Epithelial cell of esophagus (primary cell): ENCODE results near the gene FAM83C.

Source experiments
- DNase-seq: peaks from one replicate; pipeline ENCODE4 v3.0.0; 2010; ENCODE audit warnings: low read depth
- H3K4me3 ChIP-seq: 2 replicates; pipeline ENCODE4 v1.5.1; 2011; ENCODE audit warnings: mild to moderate bottlenecking, low read length, control low read depth
- CTCF ChIP-seq: IDR thresholded peaks from 2 replicates; pipeline ENCODE4 v1.5.1; 2011; ENCODE audit warnings: low read depth, mild to moderate bottlenecking, low read length, control low read depth, inconsistent platforms; ENCODE audit not compliant: insufficient read depth; ENCODE audit errors: missing control alignments

FAM83C gene

GRCh38 chr20:35326740-35327073, 34.5 kb upstream of the FAM83C start:
- DNase-seq = no peak
- no peak overlapping the region for H3K4me3 ChIP-seq
- TF ChIP-seq CTCF = no peak

DNA sequence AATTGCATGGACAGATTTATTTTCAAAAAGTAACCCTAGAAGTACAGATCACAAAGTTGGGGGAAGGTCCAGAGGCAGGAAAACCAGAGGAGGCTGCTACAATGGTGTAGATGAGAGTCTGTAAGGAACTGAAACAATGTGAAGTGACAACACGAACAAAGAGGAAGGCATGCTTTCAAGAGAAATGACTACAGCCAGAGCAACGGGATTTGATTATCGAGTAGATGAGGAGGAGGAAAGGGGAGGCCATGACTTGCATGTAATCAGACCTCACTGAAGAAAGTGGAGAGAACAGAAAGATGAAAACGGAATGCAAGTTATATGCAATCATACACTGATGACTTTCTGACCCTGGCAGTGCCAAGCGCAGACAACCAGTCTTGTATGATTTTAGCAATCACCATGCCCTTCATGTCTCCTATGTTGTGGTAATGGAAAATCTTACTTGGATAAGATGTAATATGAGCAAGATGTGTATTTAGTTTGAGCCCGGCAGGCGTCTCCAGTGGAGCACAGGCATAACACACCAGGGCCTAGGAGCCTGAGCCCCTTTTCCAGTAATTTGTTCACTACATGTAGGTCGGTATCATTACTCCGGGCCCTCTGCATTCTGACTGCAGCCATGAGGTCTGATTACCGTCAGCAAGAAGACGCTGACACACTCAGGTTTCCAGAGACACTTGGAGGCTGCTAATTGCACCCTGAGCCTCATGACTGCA, 34.0 kb upstream of the FAM83C start:
- no peak overlapping the region for H3K4me3 ChIP-seq
- no peak for TF ChIP-seq CTCF
- DNase-seq = no peak

- no peak overlapping the region for H3K4me3 ChIP-seq
- no peak for TF ChIP-seq CTCF
- no peak for DNase-seq
These were observed 33.2 kb upstream of the FAM83C start for GRCh38 chr20:35325401-35325800.

DNA sequence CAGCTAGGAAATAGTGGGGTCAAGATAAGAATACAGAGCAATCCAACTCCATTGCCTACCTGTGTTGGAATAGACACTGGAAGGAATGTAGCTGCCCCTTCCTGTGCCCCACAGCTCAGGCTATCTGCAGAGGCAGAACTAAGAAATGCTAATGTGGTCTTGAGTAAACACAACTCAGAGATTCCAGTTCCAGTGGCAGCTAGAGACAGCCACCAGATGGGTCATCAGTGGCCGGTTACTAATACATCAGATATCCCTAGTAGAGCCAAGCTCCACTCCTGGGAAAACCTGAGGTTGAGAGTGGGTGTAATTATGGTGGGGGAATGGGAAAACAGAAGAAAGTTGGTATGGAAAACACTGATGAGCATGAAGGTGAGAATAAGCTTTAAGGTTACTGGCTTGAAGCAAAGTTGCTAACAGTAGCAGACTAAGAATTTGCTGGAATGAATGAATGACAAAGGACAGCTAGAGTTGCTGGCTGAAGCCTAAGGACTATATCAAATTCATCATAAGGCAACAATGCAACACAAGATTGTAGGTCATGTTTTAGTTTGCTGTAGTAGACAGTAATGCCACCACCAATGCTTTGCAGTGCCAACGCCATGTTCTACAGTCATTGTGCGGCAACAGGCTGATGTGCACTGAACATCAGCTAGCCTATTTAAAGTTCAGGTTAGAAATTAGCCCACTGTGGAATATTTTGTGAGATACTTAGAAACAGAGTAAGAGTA, 28.3 kb upstream of the FAM83C start:
- no peak for TF ChIP-seq CTCF
- H3K4me3 ChIP-seq = no peak overlapping the region
- DNase-seq = peak; percentile 58

- no peak for TF ChIP-seq CTCF
- DNase-seq = peak; percentile 65
- H3K4me3 ChIP-seq = no peak overlapping the region
These were observed 27.6 kb upstream of the FAM83C start for GRCh38 chr20:35319871-35320197.

DNA sequence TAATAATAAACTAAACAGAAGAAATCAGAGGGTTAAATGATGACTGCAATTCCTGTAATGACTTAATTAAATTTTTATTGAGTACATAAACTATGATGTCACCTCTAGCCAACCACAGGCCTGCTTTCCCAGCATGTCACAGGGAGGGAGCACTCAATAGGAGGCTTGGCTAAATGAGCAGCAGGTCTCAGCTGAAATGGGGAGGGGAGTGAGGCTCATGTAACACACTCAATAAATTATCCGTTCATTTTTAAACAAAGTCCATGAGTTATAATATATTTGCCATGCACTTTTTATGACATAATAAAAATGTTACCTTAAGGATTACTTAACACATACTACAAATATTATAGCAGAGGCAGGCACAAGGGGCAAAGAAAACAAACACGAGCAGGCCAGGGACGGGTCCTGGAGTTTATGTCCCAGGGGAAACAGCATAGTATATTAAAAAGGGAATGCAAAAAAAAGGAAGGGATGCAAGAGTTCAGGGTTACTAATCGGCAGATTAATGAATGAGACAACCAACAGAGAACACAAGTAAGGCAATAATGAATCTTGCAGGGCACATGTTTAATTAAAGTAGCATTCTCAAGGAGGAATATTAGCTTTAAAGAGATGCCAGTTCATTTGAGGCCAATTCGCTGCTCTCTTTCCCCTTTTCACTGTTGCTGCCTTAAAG, 27.1 kb upstream of the FAM83C start:
- H3K4me3 ChIP-seq = no peak overlapping the region
- no peak for TF ChIP-seq CTCF
- DNase-seq = peak; percentile 61
